Head of caudate nucleus (tissue), 42 donors: Measurements from ENCODE around the gene TMEM245.
"Not testable (repeated sequence)": the region's sequence is repeated elsewhere in the genome, so short reads cannot be mapped to it uniquely, and the experiment has no call there.

ENCODE experiments used
- DNase-seq, 42 donors: peaks; one replicate each; pipeline versions ENCODE4 v3.0.0 to v3.0.0-alpha.2; 2020 to 2021; ENCODE audit warnings: mixed read lengths in 7 of 42
- intact Hi-C: fragments of 100-400 bp; cut with DNase I; formaldehyde crosslinking; loops from one replicate; pipeline ENCODE4 v1.15.0; 2022

The TMEM245 gene

DNA sequence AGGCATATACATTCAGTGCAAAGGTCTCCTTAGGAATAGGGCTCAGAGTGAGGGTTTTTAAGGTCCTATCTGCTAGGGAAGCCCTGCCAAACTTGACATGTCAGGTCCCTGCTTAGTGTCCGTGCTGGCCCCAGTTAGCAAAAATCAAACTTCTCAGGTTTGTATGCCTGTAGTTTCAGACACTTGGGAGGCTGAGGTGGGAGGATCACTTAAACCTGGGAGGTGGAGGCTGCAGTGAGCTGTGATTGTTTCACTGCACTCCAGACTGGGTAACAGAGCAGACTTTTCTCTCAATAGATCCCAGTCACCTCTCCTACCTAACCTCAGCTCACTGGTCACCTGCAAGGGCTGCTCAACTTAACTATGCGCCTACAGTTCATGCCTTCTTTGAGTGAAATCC, 18.7 kb upstream of the TMEM245 start:
- intact Hi-C loops: no loop called here
- no peak for DNase-seq

- DNase-seq: no peak
- intact Hi-C loops: no loop called here
Observed at GRCh38 chr9:109134167-109134578, 14.4 kb upstream of the TMEM245 start.

DNA sequence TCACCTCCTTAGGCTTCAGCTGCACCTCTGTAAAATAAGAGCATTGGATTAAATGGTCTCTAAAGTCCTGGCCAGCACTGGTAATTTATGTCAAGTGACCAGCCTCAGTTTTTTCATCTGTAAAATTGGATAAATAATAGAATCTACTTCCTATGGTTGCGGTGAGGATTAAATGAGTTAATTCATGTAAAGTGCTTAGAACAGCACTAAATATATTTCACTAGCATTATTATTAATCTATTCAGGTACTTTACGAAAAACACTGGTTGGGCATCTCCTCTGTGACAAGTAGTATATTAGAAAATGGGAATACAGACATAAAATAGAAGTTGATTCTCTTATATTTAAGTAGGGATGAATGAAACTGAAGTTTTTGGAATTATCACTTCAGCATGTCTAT, 13.8 kb upstream of the TMEM245 start:
- intact Hi-C loops: no loop called here
- no peak for DNase-seq

GRCh38 chr9:109132567-109133021, 12.8 kb upstream of the TMEM245 start:
- intact Hi-C loops: no loop called here
- no peak for DNase-seq

DNA sequence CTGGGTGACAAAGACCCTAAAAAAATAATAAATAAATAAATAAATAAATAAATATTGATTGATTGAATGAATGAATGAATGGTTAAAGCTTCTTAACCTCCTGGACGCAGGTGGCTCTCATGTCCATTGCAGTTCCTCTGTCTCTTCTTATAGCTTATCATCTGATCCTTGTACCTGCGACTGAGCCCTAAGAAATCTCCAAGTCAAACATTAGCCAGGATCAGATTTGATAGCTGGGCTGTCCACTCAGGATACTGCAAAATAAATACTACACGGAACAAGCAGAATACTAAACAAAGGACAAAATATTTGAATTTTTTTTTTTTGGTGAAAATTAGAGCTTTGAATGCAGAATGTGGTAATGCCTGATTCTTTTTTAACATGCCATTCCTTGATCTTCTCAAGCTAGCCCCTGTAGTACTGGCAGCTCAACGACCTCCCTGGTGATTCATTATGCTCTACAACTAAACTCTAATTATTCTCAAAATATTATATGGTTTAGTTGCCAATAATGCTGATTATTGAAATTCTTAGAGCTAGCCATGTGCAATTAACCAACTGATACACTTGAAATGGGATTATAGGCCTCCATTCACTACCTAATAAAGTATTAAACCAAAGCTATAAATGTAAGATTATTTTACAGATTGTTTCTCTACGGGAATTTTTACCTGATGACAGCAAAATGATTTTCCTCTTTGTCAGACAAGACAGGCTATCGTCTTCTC, 9.9 kb upstream of the TMEM245 start:
- DNase-seq: no peak
- intact Hi-C loops: loop anchor here (10.0 kb wide), 1 partner anchor 195 kb away; the partner anchor contains the start of genes ABITRAM and ELP1

GRCh38 chr9:109126671-109127070, 6.9 kb upstream of the TMEM245 start:
- intact Hi-C loops: loop anchor here (10.0 kb wide), 1 partner anchor 192 kb away; the partner anchor contains the start of genes ABITRAM and ELP1
- not testable (repeated sequence) for DNase-seq

DNA sequence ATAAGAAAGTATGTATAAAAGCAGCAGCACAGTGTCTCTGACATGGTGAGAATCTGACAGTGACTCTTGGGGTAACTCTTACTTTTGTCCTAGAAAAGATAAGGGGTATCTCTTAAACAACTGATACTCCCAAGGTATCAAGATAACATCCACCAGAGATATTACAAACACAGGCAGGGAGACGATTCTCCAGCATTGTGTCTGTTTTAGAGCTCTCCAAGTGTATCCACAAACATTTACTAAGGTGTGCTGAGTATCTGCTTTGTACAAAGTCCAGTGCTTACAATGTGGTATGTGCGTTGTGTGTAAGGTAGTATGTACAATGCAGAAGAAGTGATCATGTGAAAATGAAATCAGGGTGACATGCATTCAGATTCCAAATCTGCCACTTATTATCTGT, 4.4 kb upstream of the TMEM245 start:
- intact Hi-C loops: loop anchor here (10.0 kb wide), 1 partner anchor 189 kb away; the partner anchor contains the start of genes ABITRAM and ELP1
- no peak for DNase-seq

- intact Hi-C loops: loop anchor here (10.0 kb wide), 1 partner anchor 188 kb away; the partner anchor contains the start of genes ABITRAM and ELP1
- DNase-seq: no peak
Observed at GRCh38 chr9:109122726-109123621, 3.2 kb upstream of the TMEM245 start.

- DNase-seq: no peak
- intact Hi-C loops: loop anchor here (10.0 kb wide), 1 partner anchor 187 kb away; the partner anchor contains the start of genes ABITRAM and ELP1
Observed at GRCh38 chr9:109121232-109121796, 1.6 kb upstream of the TMEM245 start.

DNA sequence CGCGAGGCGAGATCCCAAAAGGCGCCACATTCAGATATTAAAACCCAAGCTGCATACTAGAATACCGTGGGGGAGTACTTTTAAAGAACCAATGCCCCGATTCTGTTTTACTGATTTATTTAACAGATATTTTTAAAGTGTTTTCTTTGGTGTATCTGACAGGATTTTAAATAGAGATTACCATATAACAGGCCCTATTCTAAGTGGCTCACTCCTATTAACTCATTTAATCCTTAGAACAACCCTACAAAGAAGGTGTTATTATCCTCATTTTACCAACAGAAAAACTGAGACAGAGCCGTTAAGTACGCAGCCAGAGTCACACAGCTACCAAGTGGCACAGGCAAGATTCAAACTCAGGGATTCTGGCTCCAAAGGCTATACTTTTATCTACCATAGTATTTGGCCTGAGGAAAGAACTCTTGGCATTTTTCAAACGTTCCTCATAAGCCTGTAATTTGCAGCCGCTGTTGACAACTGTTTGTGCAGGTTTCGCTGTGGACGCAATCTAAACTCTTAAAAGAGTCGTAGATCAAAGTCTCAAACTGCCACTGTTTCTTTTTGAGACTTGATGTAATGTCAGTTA, 550 bp upstream of the TMEM245 start:
- DNase-seq: no peak
- intact Hi-C loops: loop anchor here (10.0 kb wide), 1 partner anchor 185 kb away; the partner anchor contains the start of genes ABITRAM and ELP1

- intact Hi-C loops: loop anchor here (5.0 kb wide), 1 partner anchor 107 kb away; the partner anchor contains the start of gene CTNNAL1
- peak in 25 of 42 donors; percentile 7 to 69 (median 46) for DNase-seq
Observed at GRCh38 chr9:109118808-109119438, 824 bp downstream of the TMEM245 start.

- peak in 7 of 42 donors; percentile 8 to 42 (median 18) for DNase-seq
- intact Hi-C loops: loop anchor here (5.0 kb wide), 1 partner anchor 106 kb away; the partner anchor contains the start of gene CTNNAL1
Observed at GRCh38 chr9:109117856-109118807, 1.6 kb downstream of the TMEM245 start.

DNA sequence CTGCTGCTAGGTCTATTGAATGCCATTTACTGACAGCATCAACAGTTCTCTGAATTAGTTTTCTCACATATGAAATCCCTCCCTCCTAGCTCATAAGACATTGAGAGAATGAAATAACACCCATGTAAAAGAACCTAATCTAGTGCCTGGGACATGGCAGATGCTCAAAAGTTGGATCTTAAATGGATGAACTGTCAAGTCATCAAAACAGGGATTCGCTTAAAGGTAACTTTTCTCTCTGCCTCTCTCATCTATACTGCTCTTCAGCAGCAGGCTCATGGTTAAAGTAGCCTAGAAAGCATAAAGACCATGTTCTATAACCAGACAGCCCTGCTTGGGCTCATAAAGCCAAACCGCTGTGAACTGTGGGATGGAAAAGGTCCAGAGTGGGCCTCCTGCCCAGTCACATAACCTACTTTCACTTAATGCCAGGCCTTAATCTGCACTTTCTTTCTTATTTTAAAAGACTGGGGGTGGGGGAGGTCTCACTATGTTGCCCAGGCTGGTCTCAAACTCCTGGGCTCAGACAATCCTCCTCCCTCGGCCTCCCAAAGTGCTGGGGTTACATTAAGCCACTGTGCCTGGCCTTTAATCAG, 3.7 kb downstream of the TMEM245 start:
- intact Hi-C loops: loop anchor here (5.0 kb wide), 1 partner anchor 104 kb away; the partner anchor contains the start of gene CTNNAL1
- DNase-seq: peak in 22 of 42 donors; percentile 9 to 62 (median 24)

DNA sequence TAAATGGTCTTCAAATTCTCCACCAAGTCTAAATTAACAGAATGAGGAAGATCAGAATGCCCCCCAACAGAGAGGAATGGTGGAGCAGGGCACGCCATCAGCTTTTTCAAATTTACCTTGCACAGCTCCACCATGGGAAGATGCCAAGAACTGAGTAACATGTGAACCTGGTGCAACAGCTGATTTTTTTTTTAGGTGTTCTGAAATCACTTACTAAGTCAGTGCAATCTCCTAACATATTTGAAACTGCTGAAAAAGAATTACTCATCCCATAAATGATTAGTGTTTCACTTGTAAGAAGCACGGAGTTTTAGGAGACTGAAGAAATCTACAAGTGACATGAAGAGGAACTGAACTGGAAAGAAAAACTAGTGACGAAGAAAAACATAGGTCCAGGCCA, 5.1 kb downstream of the TMEM245 start:
- intact Hi-C loops: loop anchor here (5.0 kb wide), 1 partner anchor 102 kb away; the partner anchor contains the start of gene CTNNAL1
- peak in 1 of 42 donors; percentile 12 for DNase-seq

- intact Hi-C loops: no loop called here
- no peak for DNase-seq
Observed at GRCh38 chr9:109113892-109114609, 5.7 kb downstream of the TMEM245 start.

DNA sequence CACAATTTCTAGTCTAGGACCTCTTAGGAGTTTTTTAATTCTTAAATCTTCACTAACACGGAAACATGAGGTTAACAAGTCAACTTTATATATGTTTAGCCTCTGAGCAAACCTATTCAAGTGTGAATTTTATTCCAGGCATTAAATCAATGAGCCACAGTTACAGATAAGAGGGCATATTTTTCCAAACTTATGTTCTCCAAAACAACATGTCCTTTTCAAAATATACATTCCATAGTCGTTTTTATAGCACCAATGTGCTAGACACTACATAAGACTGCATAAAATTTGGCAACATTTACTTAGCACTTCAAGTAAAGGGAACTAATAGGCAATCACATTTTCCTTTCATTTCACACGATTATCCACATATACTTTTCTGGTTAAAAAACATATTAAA, 6.5 kb downstream of the TMEM245 start:
- intact Hi-C loops: no loop called here

More for the DNA sequence above, 6.5 kb downstream of the TMEM245 start:
- no peak for DNase-seq
